Measurements from ENCODE around the gene HLA-B.
"Not testable (repeated sequence)": the region's sequence is repeated elsewhere in the genome, so short reads cannot be mapped to it uniquely, and the experiment has no call there.

The HLA-B gene

DNA sequence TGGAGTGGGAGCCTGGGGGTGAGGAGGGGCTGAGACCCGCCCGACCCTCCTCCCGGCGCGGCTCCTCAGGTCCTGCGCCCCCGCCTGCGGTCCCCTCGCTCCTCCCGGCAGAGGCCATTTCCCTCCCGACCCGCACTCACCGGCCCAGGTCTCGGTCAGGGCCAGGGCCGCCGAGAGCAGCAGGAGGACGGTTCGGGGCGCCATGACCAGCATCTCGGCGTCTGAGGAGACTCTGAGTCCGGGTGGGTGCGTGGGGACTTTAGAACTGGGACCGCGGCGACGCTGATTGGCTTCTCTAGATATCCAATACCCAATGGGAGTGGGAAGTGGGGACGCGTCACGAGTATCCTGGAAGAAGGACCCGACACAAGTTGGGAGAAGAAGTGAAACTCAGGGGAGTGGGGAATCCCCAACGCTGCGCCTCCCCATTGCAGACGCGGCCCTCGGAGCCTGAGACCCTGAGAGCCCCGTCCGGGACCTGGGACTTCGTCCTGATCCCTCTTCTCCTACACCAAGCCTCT is at the start of gene HLA-B:
Gene HLA-B, minus strand, starts transcription at position 234 of the 521 bp plus-strand sequence. Its CDS starts 21 bp downstream, at position 213.
- H3K4me3 ChIP-seq (ENCODE audit: low read depth, low read length) = peak within 1 kb of the TSS; percentile 76
- TF ChIP-seq CTCF (IDR thresholded peaks at IDR 0.05; ENCODE audit: low read depth, low read length, missing control alignments) = no peak
- DNase-seq (ENCODE audit: low read depth) = peak; percentile 93

DNA sequence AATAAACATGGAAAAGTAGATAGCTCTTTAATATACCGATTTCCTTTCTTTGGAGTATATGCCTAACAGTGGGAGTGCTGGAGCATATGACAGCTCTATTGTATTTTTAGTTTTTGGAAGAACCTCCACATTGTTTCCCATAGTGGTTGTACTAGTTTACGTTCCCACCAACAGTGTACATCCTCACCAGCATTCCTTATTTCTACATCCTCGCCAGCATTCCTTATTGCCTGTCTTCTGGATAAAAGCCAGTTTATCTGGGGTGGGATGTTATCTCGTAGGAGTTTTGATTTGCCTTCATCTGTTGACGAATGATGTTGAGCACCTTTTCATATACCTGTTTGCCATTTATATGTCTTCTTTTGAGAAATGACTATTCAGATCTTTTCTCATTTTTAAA is 49.0 kb upstream of the HLA-B start:
- no peak for TF ChIP-seq CTCF (IDR thresholded peaks at IDR 0.05; ENCODE audit: low read depth, low read length, missing control alignments)
- no peak overlapping the region for H3K4me3 ChIP-seq (ENCODE audit: low read depth, low read length)
- no peak for DNase-seq (ENCODE audit: low read depth)

GRCh38 chr6:31404061-31404364 is 47.0 kb upstream of the HLA-B start:
- DNase-seq (ENCODE audit: low read depth) = not testable (repeated sequence)

DNA sequence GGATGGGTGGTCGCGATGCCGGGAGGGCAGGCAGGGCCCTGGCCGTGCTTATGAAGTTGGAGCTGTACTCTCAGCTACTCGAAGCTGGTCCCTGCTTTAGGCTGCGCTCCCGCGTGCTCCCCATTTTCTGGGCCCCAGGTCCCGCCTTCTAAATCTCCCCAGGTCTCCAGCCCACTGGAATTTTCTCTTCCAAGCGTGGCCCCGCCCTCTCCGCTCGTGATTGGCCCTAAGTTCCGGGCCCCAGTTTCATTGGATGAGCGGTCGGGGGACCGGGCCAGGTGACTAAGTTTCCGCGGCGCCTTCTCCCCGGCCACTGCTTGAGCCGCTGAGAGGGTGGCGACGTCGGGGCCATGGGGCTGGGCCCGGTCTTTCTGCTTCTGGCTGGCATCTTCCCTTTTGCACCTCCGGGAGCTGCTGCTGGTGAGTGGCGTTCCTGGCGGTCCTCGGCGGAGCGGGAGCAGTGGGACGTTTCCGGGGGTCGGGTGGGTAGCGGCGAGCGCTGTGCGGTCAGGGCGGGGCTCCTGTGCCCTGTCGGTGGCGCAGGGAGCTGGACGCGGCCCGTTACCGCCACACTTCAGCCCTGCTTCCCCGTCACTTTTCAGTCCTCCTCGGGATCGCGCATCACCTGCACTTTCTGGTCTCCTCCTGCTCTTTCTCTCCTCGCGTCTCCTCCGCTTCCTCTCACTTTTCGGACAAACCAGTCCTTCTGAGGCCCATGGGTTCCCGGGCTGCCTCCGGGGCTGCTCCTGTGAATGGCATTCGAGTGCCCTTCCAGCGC is 46.5 kb upstream of the HLA-B start, which contains the start of gene MICA:
Gene MICA, plus strand, starts transcription at position 313 of the 778 bp plus-strand sequence. Its CDS starts 38 bp downstream, at position 351.
- peak; percentile 35 for DNase-seq (ENCODE audit: low read depth)
- H3K4me3 ChIP-seq (ENCODE audit: low read depth, low read length) = peak within 1 kb of the TSS; percentile 59
- TF ChIP-seq CTCF (IDR thresholded peaks at IDR 0.05; ENCODE audit: low read depth, low read length, missing control alignments) = no peak

More at GRCh38 chr6:31404061-31404364, 47.0 kb upstream of the HLA-B start:
- H3K4me3 ChIP-seq (ENCODE audit: low read depth, low read length) = peak overlapping the region; percentile 59

GRCh38 chr6:31402324-31403282 is 45.6 kb upstream of the HLA-B start:
- no peak for DNase-seq (ENCODE audit: low read depth)
- peak; percentile 20 for TF ChIP-seq CTCF (IDR thresholded peaks at IDR 0.05; ENCODE audit: low read depth, low read length, missing control alignments)
- H3K4me3 ChIP-seq (ENCODE audit: low read depth, low read length) = peak overlapping the region; percentile 59

GRCh38 chr6:31401403-31401802 is 44.4 kb upstream of the HLA-B start:
- peak overlapping the region; percentile 59 for H3K4me3 ChIP-seq (ENCODE audit: low read depth, low read length)
- DNase-seq (ENCODE audit: low read depth) = no peak
- TF ChIP-seq CTCF (IDR thresholded peaks at IDR 0.05; ENCODE audit: low read depth, low read length, missing control alignments) = no peak
